ENCODE data around the gene FBXL17. TPM values are rescaled to one million over a fixed set of nuclear protein-coding genes. Genes with fewer than 3 reads are reported as not detected.

FBXL17 gene
- total RNA-seq, 1 donor from 2014 or later, result 12.7 TPM

GRCh38 chr5:108081707-108082106 is 300.2 kb downstream of the FBXL17 start:
- H3K4me2 ChIP-seq (ENCODE audit: low read length), result no peak overlapping the region
- H3K79me2 ChIP-seq (ENCODE audit: insufficient read depth, low read length), result no peaks in the 10 kb centered on the region
- Mint-ChIP-seq H3K36me3 (ENCODE audit: low read depth, unreplicated experiment) (no peaks in the 10 kb centered on the region), H3K4me1 (ENCODE audit: low read depth, unreplicated experiment) (no peaks in the 10 kb centered on the region), H3K4me3 (ENCODE audit: unreplicated experiment) (no peak overlapping the region), H3K9me3 (ENCODE audit: unreplicated experiment) (no peaks in the 10 kb centered on the region), H3K27me3 (ENCODE audit: low read depth, unreplicated experiment) (no peaks in the 10 kb centered on the region), H3K27ac (ENCODE audit: unreplicated experiment) (no peak overlapping the region)
- no peaks in the 10 kb centered on the region for H3K4me1 ChIP-seq (ENCODE audit: insufficient read depth, low read length)
- H3K9me3 ChIP-seq (ENCODE audit: insufficient read depth, low read depth, low read length), result no peaks in the 10 kb centered on the region
- no peaks in the 10 kb centered on the region for H3K27me3 ChIP-seq (ENCODE audit: insufficient read depth, low read length)
- no peak overlapping the region for H3K27ac ChIP-seq (ENCODE audit: low read depth, low read length)
- FAIRE-seq (no peak), DNase-seq (ENCODE audit: low read depth) (no peak)
- H4K20me1 ChIP-seq (ENCODE audit: insufficient read depth, low read length), result no peaks in the 10 kb centered on the region
- no peaks in the 10 kb centered on the region for H3K36me3 ChIP-seq (ENCODE audit: insufficient read depth, low read length)
- no peak overlapping the region for H2AFZ ChIP-seq (ENCODE audit: low read depth, low read length)
- TF ChIP-seq EZH2 (IDR thresholded peaks at IDR 0.05; ENCODE audit: insufficient read depth, low read length), result no peak
- no peak for TF ChIP-seq CTCF (IDR thresholded peaks at IDR 0.05; ENCODE audit: insufficient read depth, low read depth, low read length)
- H3K9ac ChIP-seq (ENCODE audit: low read length), result no peak overlapping the region
- no peak overlapping the region for H3K4me3 ChIP-seq (ENCODE audit: insufficient read depth, low read depth, low read length)

GRCh38 chr5:108079753-108080152 is 302.1 kb downstream of the FBXL17 start:
- Histone ChIP-seq H3K9me3 (ENCODE audit: insufficient read depth, low read depth, low read length) (no peaks in the 10 kb centered on the region), H4K20me1 (ENCODE audit: insufficient read depth, low read length) (no peaks in the 10 kb centered on the region), H3K36me3 (ENCODE audit: insufficient read depth, low read length) (no peaks in the 10 kb centered on the region), H2AFZ (ENCODE audit: low read depth, low read length) (no peak overlapping the region), H3K4me2 (ENCODE audit: low read length) (no peak overlapping the region), H3K79me2 (ENCODE audit: insufficient read depth, low read length) (no peaks in the 10 kb centered on the region), H3K27me3 (ENCODE audit: insufficient read depth, low read length) (no peaks in the 10 kb centered on the region), H3K9ac (ENCODE audit: low read length) (no peak overlapping the region), H3K4me3 (ENCODE audit: insufficient read depth, low read depth, low read length) (no peak overlapping the region), H3K4me1 (ENCODE audit: insufficient read depth, low read length) (no peaks in the 10 kb centered on the region), H3K27ac (ENCODE audit: low read depth, low read length) (no peak overlapping the region)
- TF ChIP-seq CTCF (IDR thresholded peaks at IDR 0.05; ENCODE audit: insufficient read depth, low read depth, low read length), result no peak
- no peak for TF ChIP-seq EZH2 (IDR thresholded peaks at IDR 0.05; ENCODE audit: insufficient read depth, low read length)
- no peak overlapping the region for H3K27ac Mint-ChIP-seq (ENCODE audit: unreplicated experiment)
- FAIRE-seq, result no peak
- DNase-seq (ENCODE audit: low read depth), result no peak
- no peaks in the 10 kb centered on the region for H3K27me3 Mint-ChIP-seq (ENCODE audit: low read depth, unreplicated experiment)
- no peaks in the 10 kb centered on the region for H3K9me3 Mint-ChIP-seq (ENCODE audit: unreplicated experiment)
- H3K4me1 Mint-ChIP-seq (ENCODE audit: low read depth, unreplicated experiment), result no peaks in the 10 kb centered on the region
- no peak overlapping the region for H3K4me3 Mint-ChIP-seq (ENCODE audit: unreplicated experiment)
- H3K36me3 Mint-ChIP-seq (ENCODE audit: low read depth, unreplicated experiment), result no peaks in the 10 kb centered on the region

GRCh38 chr5:108078882-108079281 is 303.0 kb downstream of the FBXL17 start:
- no peak overlapping the region for H3K9ac ChIP-seq (ENCODE audit: low read length)
- no peaks in the 10 kb centered on the region for H4K20me1 ChIP-seq (ENCODE audit: insufficient read depth, low read length)
- Mint-ChIP-seq H3K4me3 (ENCODE audit: unreplicated experiment) (no peak overlapping the region), H3K27me3 (ENCODE audit: low read depth, unreplicated experiment) (no peaks in the 10 kb centered on the region), H3K27ac (ENCODE audit: unreplicated experiment) (no peak overlapping the region), H3K36me3 (ENCODE audit: low read depth, unreplicated experiment) (no peaks in the 10 kb centered on the region), H3K9me3 (ENCODE audit: unreplicated experiment) (peaks cover 2% of the 10 kb centered on the region), H3K4me1 (ENCODE audit: low read depth, unreplicated experiment) (no peaks in the 10 kb centered on the region)
- H3K27me3 ChIP-seq (ENCODE audit: insufficient read depth, low read length), result no peaks in the 10 kb centered on the region
- H3K4me3 ChIP-seq (ENCODE audit: insufficient read depth, low read depth, low read length), result no peak overlapping the region
- H3K4me1 ChIP-seq (ENCODE audit: insufficient read depth, low read length), result no peaks in the 10 kb centered on the region
- DNase-seq (ENCODE audit: low read depth) (no peak), FAIRE-seq (no peak)
- no peak overlapping the region for H3K27ac ChIP-seq (ENCODE audit: low read depth, low read length)
- TF ChIP-seq EZH2 (IDR thresholded peaks at IDR 0.05; ENCODE audit: insufficient read depth, low read length), result no peak
- TF ChIP-seq CTCF (IDR thresholded peaks at IDR 0.05; ENCODE audit: insufficient read depth, low read depth, low read length), result no peak
- no peaks in the 10 kb centered on the region for H3K79me2 ChIP-seq (ENCODE audit: insufficient read depth, low read length)
- no peaks in the 10 kb centered on the region for H3K9me3 ChIP-seq (ENCODE audit: insufficient read depth, low read depth, low read length)
- no peak overlapping the region for H3K4me2 ChIP-seq (ENCODE audit: low read length)
- no peak overlapping the region for H2AFZ ChIP-seq (ENCODE audit: low read depth, low read length)
- H3K36me3 ChIP-seq (ENCODE audit: insufficient read depth, low read length), result no peaks in the 10 kb centered on the region
